Effector memory CD8-positive, alpha-beta T cell (primary cell): ENCODE results near the gene PAPPA.
A peak's percentile ranks its signal among the peaks of the same experiment; 100 is the strongest.

Experiments
- ATAC-seq: fragments of 150-1000 bp; cut with Tn5 transposase; replicated peaks from 2 replicates; pipeline ENCODE4 v1.10.0; 2021; ENCODE audit warnings: mild to moderate bottlenecking, moderate library complexity
- DNase-seq, 3 experiments: peaks; one replicate each; pipeline ENCODE4 v3.0.0; 2021
- H3K27ac Mint-ChIP-seq, 2 donors: one replicate each; pipeline ENCODE4 v1.8.0; 2022; ENCODE audit warnings: mild to moderate bottlenecking in 2 of 2, mixed read lengths in 2 of 2, moderate library complexity in 2 of 2
- H3K27me3 Mint-ChIP-seq, 2 donors: one replicate each; pipeline ENCODE4 v1.8.0; 2022; ENCODE audit warnings: mixed read lengths in 2 of 2
- H3K36me3 Mint-ChIP-seq: one replicate; pipeline ENCODE4 v1.8.0; 2022; ENCODE audit warnings: mild to moderate bottlenecking, moderate library complexity, mixed read lengths; ENCODE audit not compliant: insufficient read depth
- H3K4me1 Mint-ChIP-seq, 2 donors: one replicate each; pipeline ENCODE4 v1.8.0; 2022; ENCODE audit warnings: low read depth in 2 of 2, mixed read lengths in 2 of 2
- H3K4me3 Mint-ChIP-seq, 2 donors: one replicate each; pipeline ENCODE4 v1.8.0; 2022; ENCODE audit warnings: mild to moderate bottlenecking in 2 of 2, mixed read lengths in 2 of 2, moderate library complexity in 2 of 2
- H3K9me3 Mint-ChIP-seq, 2 donors: one replicate each; pipeline ENCODE4 v1.8.0; 2022; ENCODE audit warnings: mixed read lengths in 2 of 2

PAPPA gene

DNA sequence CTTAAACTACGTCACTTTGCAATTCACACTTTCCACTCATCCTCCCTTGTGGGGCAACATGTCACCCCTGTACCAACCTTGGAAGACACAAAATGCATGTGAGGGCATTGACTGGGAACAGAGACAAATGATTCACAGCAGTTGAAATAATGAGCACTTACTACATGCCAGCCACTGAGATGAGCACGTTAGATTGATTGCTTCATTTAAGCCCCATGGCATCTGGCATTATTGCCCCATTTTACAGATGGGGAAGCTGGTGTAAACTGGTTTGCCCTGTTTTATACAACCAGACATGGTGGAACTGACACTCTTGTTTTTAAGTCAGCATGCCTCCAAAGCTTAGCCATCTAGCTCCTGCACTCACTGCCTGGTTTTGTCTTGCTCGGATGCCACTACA is 204.7 kb downstream of the PAPPA start:
- H3K36me3 Mint-ChIP-seq = no peaks in the 10 kb centered on the region
- H3K27ac Mint-ChIP-seq = no peak overlapping the region
- ATAC-seq (no peak), DNase-seq (no peak)
- peaks cover 0 to 10% of the 10 kb centered on the region in 2 donors for H3K27me3 Mint-ChIP-seq
- H3K4me1 Mint-ChIP-seq = no peaks in the 10 kb centered on the region
- no peaks in the 10 kb centered on the region for H3K9me3 Mint-ChIP-seq
- no peak overlapping the region for H3K4me3 Mint-ChIP-seq

DNA sequence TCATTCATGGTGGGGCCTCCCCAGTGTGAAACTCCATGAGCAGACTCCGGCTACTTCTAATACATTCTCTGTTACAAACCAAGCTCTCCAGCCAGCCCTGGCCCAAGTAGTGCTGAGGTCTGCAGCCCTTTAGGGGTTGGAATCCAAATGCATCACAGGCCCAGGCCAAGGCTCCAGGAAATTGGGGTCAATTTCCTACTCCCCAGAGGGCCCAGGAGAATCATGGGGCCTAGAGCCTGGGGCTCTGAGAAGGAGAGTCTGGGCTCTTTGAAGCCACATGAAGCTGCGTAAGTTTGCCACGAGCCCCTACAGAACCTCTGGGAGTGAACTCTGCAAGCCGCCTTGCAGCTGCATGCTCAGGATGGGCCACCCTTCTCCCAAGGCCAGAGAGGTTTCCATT is 206.4 kb downstream of the PAPPA start:
- Mint-ChIP-seq H3K27me3 (peaks cover 0 to 4% of the 10 kb centered on the region in 2 donors), H3K4me3 (no peak overlapping the region), H3K4me1 (no peaks in the 10 kb centered on the region), H3K9me3 (no peaks in the 10 kb centered on the region), H3K27ac (no peak overlapping the region), H3K36me3 (no peaks in the 10 kb centered on the region)
- no peak for ATAC-seq
- no peak for DNase-seq

DNA sequence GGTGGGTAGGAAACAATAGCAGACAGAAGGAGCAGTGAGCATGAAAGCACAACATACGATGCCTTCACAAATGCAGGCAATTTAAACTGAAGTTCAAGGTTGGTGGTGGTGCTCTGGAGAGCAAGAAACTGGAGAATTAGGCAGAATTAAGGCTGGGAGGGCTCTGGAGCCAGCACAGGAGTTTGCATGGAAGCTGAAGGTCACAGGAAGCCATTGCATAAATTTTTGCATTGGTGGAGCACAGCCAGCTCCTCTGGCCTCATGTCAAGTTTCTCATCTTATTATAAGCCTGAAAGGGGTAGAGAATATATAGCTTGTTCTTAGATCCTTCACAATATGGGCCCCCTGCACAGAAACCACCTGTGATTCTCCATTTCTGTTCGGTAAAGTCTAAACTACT is 207.4 kb downstream of the PAPPA start:
- no peaks in the 10 kb centered on the region for H3K27me3 Mint-ChIP-seq
- no peaks in the 10 kb centered on the region for H3K9me3 Mint-ChIP-seq
- ATAC-seq (no peak), DNase-seq (no peak)
- no peaks in the 10 kb centered on the region for H3K4me1 Mint-ChIP-seq
- H3K4me3 Mint-ChIP-seq = no peak overlapping the region
- H3K27ac Mint-ChIP-seq = no peak overlapping the region
- peaks cover 3% of the 10 kb centered on the region for H3K36me3 Mint-ChIP-seq

DNA sequence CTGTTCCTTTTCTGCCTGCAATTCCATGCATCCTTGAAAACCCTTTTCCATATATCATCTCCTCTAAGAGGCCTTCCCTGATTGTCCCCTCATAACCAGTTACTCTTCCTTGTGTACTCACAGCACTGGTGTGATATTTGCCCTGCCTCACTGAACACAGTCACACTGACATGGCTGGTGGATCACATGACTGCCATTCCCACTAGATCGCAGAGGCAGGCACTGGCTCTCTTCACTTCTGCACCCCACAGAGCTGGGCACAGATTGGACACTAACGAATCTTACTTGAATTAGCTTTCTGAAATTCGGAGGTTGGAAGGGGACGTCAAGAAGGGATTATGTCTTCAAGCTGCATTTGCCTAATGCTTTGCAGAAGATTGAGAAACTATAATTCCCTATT is 208.0 kb downstream of the PAPPA start:
- ATAC-seq = no peak
- Mint-ChIP-seq H3K27ac (peak overlapping the region in 1 of 2 donors; percentile 11), H3K4me1 (no peaks in the 10 kb centered on the region), H3K36me3 (peaks cover 3% of the 10 kb centered on the region), H3K27me3 (no peaks in the 10 kb centered on the region), H3K9me3 (no peaks in the 10 kb centered on the region), H3K4me3 (no peak overlapping the region)
- DNase-seq = no peak

DNA sequence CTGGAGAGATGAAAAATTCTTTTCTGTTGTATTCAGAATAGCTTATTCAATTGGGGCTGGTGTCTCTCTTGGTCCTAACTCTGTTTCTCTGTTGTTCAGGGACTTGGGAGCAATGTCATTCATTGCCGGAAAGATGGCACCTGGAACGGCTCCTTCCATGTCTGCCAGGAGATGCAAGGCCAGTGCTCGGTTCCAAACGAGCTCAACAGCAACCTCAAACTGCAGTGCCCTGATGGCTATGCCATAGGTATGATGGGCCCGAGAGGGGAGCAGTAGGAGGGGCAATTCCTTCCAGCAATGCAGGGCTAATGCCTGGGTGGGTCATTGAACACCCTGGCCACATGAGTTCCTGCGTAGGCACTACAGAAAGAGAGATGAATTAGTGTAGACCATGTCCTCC is 208.9 kb downstream of the PAPPA start:
- DNase-seq = no peak
- no peaks in the 10 kb centered on the region for H3K27me3 Mint-ChIP-seq
- H3K4me3 Mint-ChIP-seq = no peak overlapping the region
- H3K36me3 Mint-ChIP-seq = peaks cover 3% of the 10 kb centered on the region
- H3K4me1 Mint-ChIP-seq = no peaks in the 10 kb centered on the region
- no peaks in the 10 kb centered on the region for H3K9me3 Mint-ChIP-seq
- ATAC-seq = no peak
- H3K27ac Mint-ChIP-seq = no peak overlapping the region

DNA sequence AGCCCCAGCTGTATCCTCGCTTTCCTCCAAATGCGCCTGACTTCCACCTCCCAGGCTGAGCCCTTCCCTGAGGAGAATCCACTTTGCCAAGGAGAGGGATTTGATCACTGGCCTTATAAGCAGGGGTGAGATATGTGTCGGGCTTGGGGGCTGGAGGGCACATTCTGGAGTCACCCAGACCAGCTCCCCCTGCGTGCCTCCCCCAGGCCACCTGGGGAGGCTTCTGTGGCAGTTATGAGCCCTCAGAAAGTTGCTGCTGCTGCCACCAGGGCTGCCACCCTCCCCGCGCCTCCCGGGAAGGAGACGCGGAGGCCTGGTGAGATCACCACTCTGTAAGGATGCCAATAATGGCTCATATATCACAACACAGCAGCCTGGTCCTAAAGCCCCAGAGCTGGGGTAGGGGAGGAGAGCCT is 211.5 kb downstream of the PAPPA start:
- Mint-ChIP-seq H3K36me3 (peaks cover 3% of the 10 kb centered on the region), H3K9me3 (no peaks in the 10 kb centered on the region), H3K27ac (no peak overlapping the region), H3K27me3 (no peaks in the 10 kb centered on the region), H3K4me1 (no peaks in the 10 kb centered on the region), H3K4me3 (no peak overlapping the region)
- DNase-seq (no peak), ATAC-seq (no peak)

DNA sequence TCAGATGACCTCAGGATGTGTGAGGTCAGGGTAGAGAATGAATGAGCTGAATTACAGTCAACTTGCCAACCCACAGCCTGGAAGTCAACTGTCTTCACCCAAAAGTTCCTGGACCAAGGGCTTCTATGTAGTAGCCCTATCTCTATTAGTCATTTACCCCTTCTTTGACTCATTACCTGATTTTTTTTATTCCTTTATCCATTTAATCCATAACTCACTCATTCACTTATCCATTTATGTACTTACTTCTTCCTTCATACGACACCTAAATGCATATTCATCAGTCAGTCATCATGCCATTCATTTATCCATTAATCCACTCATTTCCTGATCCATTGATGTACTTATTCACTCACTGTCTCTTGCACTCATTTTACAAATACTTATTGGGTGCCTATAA is 212.7 kb downstream of the PAPPA start:
- H3K4me1 Mint-ChIP-seq = no peaks in the 10 kb centered on the region
- no peak overlapping the region for H3K4me3 Mint-ChIP-seq
- DNase-seq (no peak), ATAC-seq (no peak)
- peaks cover 3% of the 10 kb centered on the region for H3K36me3 Mint-ChIP-seq
- no peaks in the 10 kb centered on the region for H3K27me3 Mint-ChIP-seq
- no peak overlapping the region for H3K27ac Mint-ChIP-seq
- no peaks in the 10 kb centered on the region for H3K9me3 Mint-ChIP-seq

DNA sequence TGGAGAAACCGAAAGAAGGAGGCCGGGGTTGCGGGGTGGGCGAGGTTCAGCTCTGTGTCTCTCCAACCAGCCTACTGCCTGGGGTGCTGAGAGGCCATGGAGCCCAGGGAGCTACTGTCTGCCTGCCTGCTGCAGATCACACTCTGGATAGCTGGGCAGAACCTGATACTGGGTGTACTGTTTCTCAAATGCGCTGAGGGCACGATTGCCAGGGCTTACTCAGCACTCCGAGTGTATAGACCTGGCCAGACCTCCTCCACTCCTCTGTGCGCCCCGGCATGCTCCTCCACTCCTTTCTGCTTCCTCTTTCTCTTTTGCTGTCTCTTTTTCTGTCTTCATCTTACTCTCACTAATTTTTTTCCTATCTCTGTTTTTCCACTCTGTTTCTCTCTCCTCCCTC is 215.1 kb downstream of the PAPPA start:
- no peaks in the 10 kb centered on the region for H3K27me3 Mint-ChIP-seq

DNA sequence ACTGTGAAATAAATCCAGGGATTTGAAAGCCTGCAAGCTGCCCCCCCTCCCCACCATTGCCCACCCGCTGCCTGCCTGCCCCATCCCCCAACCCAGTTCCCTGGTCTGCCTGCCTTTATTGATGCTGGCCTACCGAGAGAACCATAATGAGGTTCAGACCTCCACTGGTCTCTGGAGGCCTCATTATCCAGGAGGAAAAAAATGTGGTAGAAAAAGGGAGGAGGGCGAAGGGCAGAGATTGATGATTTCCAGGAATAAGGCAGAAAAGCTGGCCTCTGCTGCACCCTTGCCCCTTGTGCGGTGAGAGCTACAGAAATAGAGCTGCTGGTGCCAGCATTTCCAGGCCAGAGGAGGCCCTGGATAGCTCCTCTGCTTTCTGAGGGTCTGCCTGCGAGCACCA is 216.1 kb downstream of the PAPPA start:
- Mint-ChIP-seq H3K9me3 (no peaks in the 10 kb centered on the region), H3K27ac (no peak overlapping the region), H3K27me3 (no peaks in the 10 kb centered on the region), H3K4me1 (no peaks in the 10 kb centered on the region), H3K4me3 (no peak overlapping the region), H3K36me3 (peaks cover 3% of the 10 kb centered on the region)
- no peak for DNase-seq
- ATAC-seq = no peak

More for the DNA sequence above, 215.1 kb downstream of the PAPPA start:
- H3K4me1 Mint-ChIP-seq = no peaks in the 10 kb centered on the region
- H3K36me3 Mint-ChIP-seq = peaks cover 3% of the 10 kb centered on the region
- no peaks in the 10 kb centered on the region for H3K9me3 Mint-ChIP-seq
- H3K4me3 Mint-ChIP-seq = no peak overlapping the region
- DNase-seq (no peak), ATAC-seq (no peak)
- H3K27ac Mint-ChIP-seq = no peak overlapping the region

DNA sequence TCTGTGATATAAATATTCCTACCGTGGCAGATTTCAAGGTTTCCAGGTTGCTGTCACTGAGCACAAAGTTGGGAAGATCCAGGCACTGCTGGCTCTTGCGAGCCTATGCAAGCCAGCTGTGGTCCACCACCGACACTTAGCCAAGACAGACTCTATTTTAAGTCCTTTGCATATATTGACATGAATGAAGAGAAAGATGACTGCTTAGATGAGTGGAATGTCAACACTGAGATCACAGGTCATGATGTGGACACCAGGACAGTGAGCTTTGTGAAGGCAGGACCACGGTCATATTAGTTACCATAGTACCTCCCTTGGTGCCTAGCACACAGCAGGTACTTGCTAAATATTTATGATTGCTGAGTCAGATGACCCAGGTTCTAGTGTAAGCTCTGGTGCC is 217.0 kb downstream of the PAPPA start:
- Mint-ChIP-seq H3K36me3 (no peaks in the 10 kb centered on the region), H3K4me3 (no peak overlapping the region), H3K27ac (no peak overlapping the region), H3K27me3 (no peaks in the 10 kb centered on the region), H3K9me3 (no peaks in the 10 kb centered on the region), H3K4me1 (no peaks in the 10 kb centered on the region)
- DNase-seq = no peak
- ATAC-seq = no peak

DNA sequence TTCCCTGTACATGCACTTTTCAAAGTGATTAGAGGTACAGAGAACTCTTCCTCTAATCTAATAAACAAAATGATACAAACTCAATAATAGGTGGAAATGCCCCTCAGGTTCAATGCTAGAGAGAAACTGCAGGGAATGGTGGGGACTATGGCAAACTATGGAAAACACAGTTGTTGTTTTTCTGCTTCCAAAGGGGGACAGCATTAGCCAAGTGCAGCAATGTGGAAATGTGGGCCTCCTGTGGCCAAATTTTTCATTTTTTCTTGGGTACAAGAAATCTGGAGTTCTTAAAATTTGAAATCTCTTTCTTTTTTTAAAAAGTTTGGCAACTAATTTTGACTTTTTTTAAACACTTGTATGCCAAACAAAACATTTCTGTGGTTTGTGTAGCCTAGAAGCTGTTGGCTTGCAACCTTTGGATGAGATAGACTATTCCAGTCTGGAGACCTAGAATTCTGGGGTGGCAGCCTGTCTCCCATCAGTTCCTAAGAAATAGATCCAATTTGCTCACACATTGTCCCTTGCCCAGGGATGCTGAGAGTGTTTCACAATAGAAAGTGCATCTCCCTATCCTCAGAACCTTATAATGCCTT is 218.6 kb downstream of the PAPPA start:
- ATAC-seq (no peak), DNase-seq (no peak)
- H3K9me3 Mint-ChIP-seq = no peaks in the 10 kb centered on the region
- H3K27ac Mint-ChIP-seq = no peak overlapping the region
- no peaks in the 10 kb centered on the region for H3K36me3 Mint-ChIP-seq
- no peaks in the 10 kb centered on the region for H3K4me1 Mint-ChIP-seq
- H3K4me3 Mint-ChIP-seq = no peak overlapping the region
- no peaks in the 10 kb centered on the region for H3K27me3 Mint-ChIP-seq

DNA sequence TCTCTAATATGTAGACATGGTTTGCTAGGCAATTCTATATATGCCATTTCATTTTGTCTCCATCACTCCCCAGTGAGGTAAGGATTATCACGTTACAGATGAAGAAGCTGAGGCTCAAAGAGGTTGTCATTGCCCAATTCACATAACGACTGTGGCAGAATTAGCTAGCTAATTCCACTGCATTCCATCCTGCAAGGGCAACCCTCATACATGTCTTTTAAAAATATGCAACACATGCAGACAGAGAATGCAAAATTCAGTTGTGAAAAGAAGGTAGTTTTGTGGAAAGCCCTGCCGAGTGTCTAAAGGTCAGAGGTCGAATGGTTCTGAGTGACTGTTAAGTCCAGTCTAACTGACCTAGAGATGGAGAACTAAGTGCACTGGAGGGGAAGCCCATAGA is 219.2 kb downstream of the PAPPA start:
- no peak overlapping the region for H3K4me3 Mint-ChIP-seq
- H3K27me3 Mint-ChIP-seq = no peaks in the 10 kb centered on the region
- H3K36me3 Mint-ChIP-seq = no peaks in the 10 kb centered on the region
- DNase-seq = no peak
- H3K27ac Mint-ChIP-seq = no peak overlapping the region
- ATAC-seq = no peak
- no peaks in the 10 kb centered on the region for H3K9me3 Mint-ChIP-seq
- no peaks in the 10 kb centered on the region for H3K4me1 Mint-ChIP-seq

DNA sequence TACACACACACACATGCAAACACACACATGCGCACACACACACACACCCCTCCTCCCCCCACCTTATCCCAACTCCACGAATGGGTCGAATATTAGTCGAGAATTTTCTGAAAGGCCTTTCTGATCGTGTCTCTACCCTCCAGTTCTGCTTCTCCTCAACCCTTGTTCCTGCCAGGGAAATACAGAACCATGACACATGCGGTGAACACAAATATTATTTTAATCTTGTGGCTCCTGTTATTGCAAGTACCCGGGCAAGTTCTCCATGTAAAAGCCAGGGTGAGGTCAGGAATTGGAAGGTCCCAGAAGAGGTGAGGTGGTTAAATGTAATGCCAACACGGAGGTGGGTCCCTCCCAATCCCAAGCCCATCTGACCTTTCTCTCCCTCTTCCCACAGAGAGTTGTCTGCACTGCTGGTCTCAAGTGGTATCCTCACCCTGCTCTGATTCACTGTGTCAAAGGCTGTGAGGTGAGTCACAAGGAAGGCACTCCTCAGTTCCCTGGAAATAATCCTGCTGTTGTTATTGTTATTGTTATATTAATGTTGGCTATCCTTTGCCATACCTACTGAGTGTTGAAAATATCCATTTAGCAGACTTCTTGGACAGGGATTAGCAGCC is 223.7 kb downstream of the PAPPA start:
- ATAC-seq = no peak
- H3K27ac Mint-ChIP-seq = no peak overlapping the region
- H3K36me3 Mint-ChIP-seq = no peaks in the 10 kb centered on the region
- H3K9me3 Mint-ChIP-seq = no peaks in the 10 kb centered on the region
- H3K4me3 Mint-ChIP-seq = no peak overlapping the region
- DNase-seq = no peak
- no peaks in the 10 kb centered on the region for H3K27me3 Mint-ChIP-seq
- H3K4me1 Mint-ChIP-seq = no peaks in the 10 kb centered on the region

DNA sequence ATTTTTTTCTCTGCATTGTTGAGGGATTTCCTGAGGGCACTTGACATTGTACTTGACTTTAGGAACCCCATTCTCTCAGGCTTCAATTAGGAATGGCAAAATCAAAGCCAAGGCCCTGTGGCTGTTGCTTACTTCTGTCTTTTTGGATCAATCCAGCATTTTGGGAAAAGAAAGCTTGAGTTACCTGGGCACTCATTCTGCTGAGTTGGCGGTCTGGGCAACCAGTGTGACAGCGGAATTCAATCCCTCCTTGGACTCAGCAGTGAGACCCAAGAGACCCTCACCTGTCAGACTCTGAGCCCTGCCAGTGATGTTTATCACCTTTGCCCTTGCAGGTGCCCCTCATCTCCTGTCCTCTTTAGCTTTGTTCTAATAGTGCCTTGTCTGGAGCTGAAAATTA is 225.3 kb downstream of the PAPPA start:
- Mint-ChIP-seq H3K9me3 (no peaks in the 10 kb centered on the region), H3K4me1 (no peaks in the 10 kb centered on the region), H3K27me3 (no peaks in the 10 kb centered on the region), H3K27ac (no peak overlapping the region), H3K4me3 (no peak overlapping the region), H3K36me3 (no peaks in the 10 kb centered on the region)
- no peak for DNase-seq
- no peak for ATAC-seq

DNA sequence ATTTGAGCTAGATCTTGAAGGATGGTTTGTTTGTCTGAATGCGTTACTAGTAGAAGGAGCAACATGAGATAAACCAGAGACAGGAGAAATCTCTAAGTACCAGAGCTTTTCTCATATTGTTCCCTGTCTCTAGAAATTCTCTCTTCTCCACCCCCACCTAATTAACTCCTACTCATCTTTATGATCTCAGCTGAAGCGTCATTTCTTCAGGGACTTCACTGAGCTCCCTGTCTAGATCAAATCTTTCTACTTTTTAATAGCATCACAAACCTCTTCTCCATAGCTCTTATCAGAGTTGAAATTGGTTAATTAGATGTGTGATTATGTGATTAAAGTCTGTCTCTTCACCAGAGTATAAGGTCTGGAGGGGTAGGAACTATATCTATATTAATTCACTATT is 226.2 kb downstream of the PAPPA start:
- Mint-ChIP-seq H3K4me3 (no peak overlapping the region), H3K9me3 (no peaks in the 10 kb centered on the region), H3K27ac (no peak overlapping the region), H3K36me3 (no peaks in the 10 kb centered on the region), H3K27me3 (no peaks in the 10 kb centered on the region), H3K4me1 (no peaks in the 10 kb centered on the region)
- ATAC-seq (no peak), DNase-seq (no peak)
